ENCODE data around the gene SAAL1. TPM values are rescaled to one million over a fixed set of nuclear protein-coding genes. Genes with fewer than 3 reads are reported as not detected.

The SAAL1 gene
- total and polyA plus RNA-seq, 2 experiments from 2014 or later, result 11.7 to 17.8 TPM

GRCh38 chr11:18115360-18116127, 9.7 kb upstream of the SAAL1 start:
- H3K9me3 ChIP-seq (ENCODE audit: low read depth), result no peaks in the 10 kb centered on the region
- H2AFZ ChIP-seq, result no peak overlapping the region
- whole genome bisulfite sequencing (ENCODE audit: low lambda C conversion rate, missing lambda C conversion rate), result 5% methylated on average over 9 of the region's 9 CpGs
- no peak overlapping the region for H3K4me2 ChIP-seq
- H3K4me3 ChIP-seq, result no peak overlapping the region
- DNase-seq (ENCODE audit: low spot score), result peak; percentile 84
- TF ChIP-seq EZH2 (IDR thresholded peaks at IDR 0.05; ENCODE audit: borderline replicate concordance) (no peak), CTCF (IDR thresholded peaks at IDR 0.05; ENCODE audit: poor library complexity) (peak; percentile 83), EZH2phosphoT487 (IDR thresholded peaks at IDR 0.05; ENCODE audit: low read depth, severe bottlenecking, unreplicated experiment) (no peak)
- no peaks in the 10 kb centered on the region for H4K20me1 ChIP-seq (ENCODE audit: insufficient read depth, poor library complexity, severe bottlenecking)
- H3K27me3 ChIP-seq, result peaks cover 34% of the 10 kb centered on the region
- no peaks in the 10 kb centered on the region for H3K4me1 ChIP-seq (ENCODE audit: insufficient read depth)
- H3K36me3 ChIP-seq (replicated peaks; ENCODE audit: insufficient read depth, low read depth), result no peaks in the 10 kb centered on the region
- H3K79me2 ChIP-seq, result no peaks in the 10 kb centered on the region
- H3K27ac ChIP-seq, result no peak overlapping the region
- H3K9me2 ChIP-seq (replicated peaks; ENCODE audit: insufficient read depth), result no peaks in the 10 kb centered on the region

- no peaks in the 10 kb centered on the region for H4K20me1 ChIP-seq (ENCODE audit: insufficient read depth, poor library complexity, severe bottlenecking)
- H3K9me3 ChIP-seq (ENCODE audit: low read depth), result no peaks in the 10 kb centered on the region
- H2AFZ ChIP-seq, result no peak overlapping the region
- H3K9me2 ChIP-seq (replicated peaks; ENCODE audit: insufficient read depth), result no peaks in the 10 kb centered on the region
- no peak for DNase-seq (ENCODE audit: low spot score)
- 36% methylated on average over 2 of the region's 2 CpGs for WGBS (ENCODE audit: low lambda C conversion rate, missing lambda C conversion rate)
- H3K4me1 ChIP-seq (ENCODE audit: insufficient read depth), result no peaks in the 10 kb centered on the region
- no peaks in the 10 kb centered on the region for H3K36me3 ChIP-seq (replicated peaks; ENCODE audit: insufficient read depth, low read depth)
- no peak for TF ChIP-seq EZH2phosphoT487 (IDR thresholded peaks at IDR 0.05; ENCODE audit: low read depth, severe bottlenecking, unreplicated experiment)
- TF ChIP-seq EZH2 (IDR thresholded peaks at IDR 0.05; ENCODE audit: borderline replicate concordance), result no peak
- TF ChIP-seq CTCF (IDR thresholded peaks at IDR 0.05; ENCODE audit: poor library complexity), result no peak
- H3K79me2 ChIP-seq, result no peaks in the 10 kb centered on the region
- H3K27me3 ChIP-seq, result peaks cover 39% of the 10 kb centered on the region
- H3K27ac ChIP-seq, result no peak overlapping the region
- no peak overlapping the region for H3K4me3 ChIP-seq
- no peak overlapping the region for H3K4me2 ChIP-seq
Observed at GRCh38 chr11:18111005-18111404, 5.1 kb upstream of the SAAL1 start.

- peaks cover 5% of the 10 kb centered on the region for H3K4me1 ChIP-seq (ENCODE audit: insufficient read depth)
- H3K4me3 ChIP-seq, result no peak overlapping the region
- H3K27me3 ChIP-seq, result peaks cover 22% of the 10 kb centered on the region
- H3K9me2 ChIP-seq (replicated peaks; ENCODE audit: insufficient read depth), result no peaks in the 10 kb centered on the region
- no peak for DNase-seq (ENCODE audit: low spot score)
- H3K4me2 ChIP-seq, result no peak overlapping the region
- no peaks in the 10 kb centered on the region for H4K20me1 ChIP-seq (ENCODE audit: insufficient read depth, poor library complexity, severe bottlenecking)
- H3K79me2 ChIP-seq, result peaks cover 20% of the 10 kb centered on the region
- H2AFZ ChIP-seq, result no peak overlapping the region
- no peaks in the 10 kb centered on the region for H3K9me3 ChIP-seq (ENCODE audit: low read depth)
- 70% methylated on average over 3 of the region's 3 CpGs for WGBS (ENCODE audit: low lambda C conversion rate, missing lambda C conversion rate)
- no peak overlapping the region for H3K27ac ChIP-seq
- H3K36me3 ChIP-seq (replicated peaks; ENCODE audit: insufficient read depth, low read depth), result no peaks in the 10 kb centered on the region
- TF ChIP-seq EZH2phosphoT487 (IDR thresholded peaks at IDR 0.05; ENCODE audit: low read depth, severe bottlenecking, unreplicated experiment) (no peak), CTCF (IDR thresholded peaks at IDR 0.05; ENCODE audit: poor library complexity) (no peak), EZH2 (IDR thresholded peaks at IDR 0.05; ENCODE audit: borderline replicate concordance) (no peak)
Observed at GRCh38 chr11:18108254-18108653, 2.4 kb upstream of the SAAL1 start.
